Heart left ventricle (tissue), 16 donors: ENCODE measurements around the gene DNHD1. TPM values are rescaled to one million over a fixed set of nuclear protein-coding genes. Genes with fewer than 3 reads are reported as not detected.
A peak's percentile ranks its signal among the peaks of the same experiment; 100 is the strongest.

Experiments
- ATAC-seq, 4 donors: fragments of 200-7000 bp; cut with Tn5 transposase; one replicate each; pipeline ENCODE4 v1.9.1; 2020 to 2022; ENCODE audit warnings: moderate library complexity in 4 of 4, mild to moderate bottlenecking in 3 of 4, moderate number of reproducible peaks in 1 of 4
- DNase-seq, 5 donors: peaks; one replicate each; pipeline ENCODE4 v3.0.0-alpha.2; 2020
- H3K27ac ChIP-seq, 12 donors: fragments of 200-600 bp; sonication (generic) in 4 of 12; one replicate each; pipeline versions ENCODE4 v1.5.0 to v1.8.0; 2016 to 2022; ENCODE audit warnings: mild to moderate bottlenecking in 2 of 12
- H3K27me3 ChIP-seq, 9 donors: fragments of 200-600 bp; sonication (generic) in 2 of 9; one replicate each; pipeline versions ENCODE4 v1.5.1 to v1.8.0; 2016 to 2022; ENCODE audit warnings: mild to moderate bottlenecking in 3 of 9
- H3K36me3 ChIP-seq, 9 donors: fragments of 200-600 bp; sonication (generic) in 2 of 9; one replicate each; pipeline versions ENCODE4 v1.5.0 to v1.8.0; 2018 to 2022; ENCODE audit warnings: mild to moderate bottlenecking in 2 of 9
- H3K4me1 ChIP-seq, 12 donors: fragments of 200-600 bp; sonication (generic) in 4 of 12; one replicate each; pipeline versions ENCODE4 v1.5.0 to v1.8.0; 2016 to 2022; ENCODE audit warnings: mild to moderate bottlenecking in 3 of 12
- H3K4me3 ChIP-seq, 12 donors: fragments of 200-600 bp; sonication (generic) in 4 of 12; one replicate each; pipeline versions ENCODE4 v1.5.0 to v1.8.0; 2017 to 2022; ENCODE audit warnings: mild to moderate bottlenecking in 9 of 12, moderate library complexity in 4 of 12
- H3K9me3 ChIP-seq, 12 donors: fragments of 200-600 bp; sonication (generic) in 4 of 12; one replicate each; pipeline versions ENCODE4 v1.5.0 to v1.8.0; 2016 to 2022; ENCODE audit warnings: mild to moderate bottlenecking in 1 of 12
- CTCF ChIP-seq, 12 donors: fragments of 200-600 bp; sonication (generic) in 4 of 12; IDR thresholded peaks; one replicate each; pipeline versions ENCODE4 v1.5.0 to v1.8.0; 2018 to 2022; ENCODE audit warnings: antibody characterized with exemption in 12 of 12, mild to moderate bottlenecking in 5 of 12
- POLR2A ChIP-seq, 2 donors: fragments of 450-650 bp; IDR thresholded peaks; one replicate each; pipeline ENCODE4 v1.6.1; 2017; ENCODE audit warnings: antibody characterized with exemption in 2 of 2, mild to moderate bottlenecking in 2 of 2, moderate library complexity in 2 of 2
- WGBS, 4 donors: extraction: QIAGEN DNeasy Blood & Tissue Kit in 2 of 4; methylation state at CpG; one replicate each; pipeline versions ENCODE4 v1.1.5 to v1.1.7; 2013 to 2018; 5-methylcytosine and 5-hydroxymethylcytosine counted together
- intact Hi-C, 10 donors: fragments of 100-400 bp; cut with DNase I; formaldehyde crosslinking; loops; one replicate each; pipeline versions ENCODE4 v1.11.1 to v1.14.2; 2022
- polyA plus RNA-seq, 2 donors: library from polyadenylated mRNA; stranded (reverse); fragments of 200-250 nt; gene quantifications; one replicate each; pipeline ENCODE4 v1.2.3, GENCODE V29; 2013
- total RNA-seq, 9 donors: library from RNA; depleted of rRNA in 2 of 9; stranded (reverse); fragments of >200 nt in 2 of 9; fragmentation: NEBNext Ultra II Directional in 3 of 9; extraction: Animal tissue kit (Norgen Biotek cat#: 25700) in 3 of 9; gene quantifications; one replicate each; pipeline versions ENCODE4 v1.1.0 to v1.2.4, GENCODE V29; 2016 to 2023
- donor health status: ischemic (EF 13 %, LVEDD 7.1; RV severe dilation, severe dysfunction).
- donor health status: healthy with polysubstance abuse.
- donor health status: DM: no; HTN: yes; CAD: no.
- donor health status: DM: no; HTN: no; CAD: no.
- donor health status: ischemic (EF 25% LVEDD 6.9; RV normal size, moderate dysfunction).
- donor health status: ischemic (EF 25% LVEDD 5.7; RV mildly dilated, moderate dysfunction).
- donor health status: healthy.
- donor health status: DM: yes; HTN: yes; CAD: no.
- donor health status: ischemic (EF 35%, LVEDD 5.7; RV mildly dilated, moderate dysfunction).
- donor health status: nonischemic (EF 11% LVEDD 7.7; RV severe dilation, severe dysfunction).
- donor health status: DM: yes; HTN: yes; CAD: no.
- donor health status: PGD.
- donor health status: ischemic (EF 29% LVEDD 5.4; RV normal size, mild dysfunction).
- donor health status: nonischemic (EF 23%, LVEDD 6.1; RV moderate dilation, normal function).

Gene DNHD1
- total and polyA plus RNA-seq, 11 donors = 2.2 to 9.4 (median 5.4) TPM

- intact Hi-C loops = loop anchor here in 1 of 10 donors (2.0 kb wide), 1 partner anchor 76 kb away; the partner anchor contains the start of gene MRPL17
- H3K4me3 ChIP-seq = peak overlapping the region in 9 of 12 donors; percentile 42 to 96 (median 90)
Measured at GRCh38 chr11:6607190-6607795, 110.2 kb downstream of the DNHD1 start.

GRCh38 chr11:6608011-6608410, 110.9 kb downstream of the DNHD1 start:
- 82 to 93% (median 90%) methylated on average over 9 of the region's 9 CpGs for WGBS, 4 donors
- no peaks in the 10 kb centered on the region for H3K9me3 ChIP-seq
- no peak for TF ChIP-seq CTCF (IDR thresholded peaks at IDR 0.05)
- TF ChIP-seq POLR2A (IDR thresholded peaks at IDR 0.05) = no peak
- ATAC-seq (no peak), DNase-seq (peak in 1 of 5 donors; percentile 7)
- peaks cover 15 to 77% (median 54%) of the 10 kb centered on the region in 12 donors for H3K4me1 ChIP-seq
- intact Hi-C loops = no loop called here
- H3K27me3 ChIP-seq = no peaks in the 10 kb centered on the region
- peak overlapping the region in 11 of 12 donors; percentile 83 to 99 (median 98) for H3K27ac ChIP-seq
- peaks cover 0 to 51% (median 42%) of the 10 kb centered on the region in 9 donors for H3K36me3 ChIP-seq
- H3K4me3 ChIP-seq = peak overlapping the region in 1 of 12 donors; percentile 82

More at GRCh38 chr11:6607190-6607795, 110.2 kb downstream of the DNHD1 start:
- ATAC-seq (no peak), DNase-seq (no peak)
- TF ChIP-seq CTCF (IDR thresholded peaks at IDR 0.05) = no peak
- TF ChIP-seq POLR2A (IDR thresholded peaks at IDR 0.05) = no peak
- no peaks in the 10 kb centered on the region for H3K9me3 ChIP-seq
- H3K4me1 ChIP-seq = peaks cover 16 to 76% (median 53%) of the 10 kb centered on the region in 12 donors
- H3K36me3 ChIP-seq = peaks cover 0 to 51% (median 42%) of the 10 kb centered on the region in 9 donors
- H3K27ac ChIP-seq = peak overlapping the region; percentile 83 to 99 (median 98)
- H3K27me3 ChIP-seq = no peaks in the 10 kb centered on the region

GRCh38 chr11:6608726-6609501, 111.8 kb downstream of the DNHD1 start:
- TF ChIP-seq CTCF (IDR thresholded peaks at IDR 0.05) (no peak), POLR2A (IDR thresholded peaks at IDR 0.05) (no peak)
- ATAC-seq (no peak), DNase-seq (peak in 1 of 5 donors; percentile 7)
- Histone ChIP-seq H3K4me3 (no peak overlapping the region), H3K27me3 (no peaks in the 10 kb centered on the region), H3K36me3 (peaks cover 0 to 54% (median 44%) of the 10 kb centered on the region in 9 donors), H3K9me3 (no peaks in the 10 kb centered on the region), H3K27ac (peak overlapping the region in 8 of 12 donors; percentile 2 to 99 (median 98)), H3K4me1 (peaks cover 15 to 86% (median 57%) of the 10 kb centered on the region in 12 donors)
- 83 to 91% (median 85%) methylated on average over 14 of the region's 14 CpGs for WGBS, 4 donors
- intact Hi-C loops = no loop called here

GRCh38 chr11:6609502-6610015, 112.5 kb downstream of the DNHD1 start:
- Histone ChIP-seq H3K4me1 (peaks cover 15 to 90% (median 57%) of the 10 kb centered on the region in 12 donors), H3K9me3 (no peaks in the 10 kb centered on the region), H3K27ac (peak overlapping the region in 6 of 12 donors; percentile 9 to 99 (median 56)), H3K4me3 (no peak overlapping the region), H3K27me3 (no peaks in the 10 kb centered on the region), H3K36me3 (peaks cover 0 to 61% (median 49%) of the 10 kb centered on the region in 9 donors)
- intact Hi-C loops = loop anchor here in 5 of 10 donors (5.0 kb wide), 3 partner anchors 48 to 132 kb away; partner anchors contain the start of genes MRPL17 (in 3 of the 5) and DCHS1 (in 1 of the 5)
- DNase-seq (peak in 1 of 5 donors; percentile 8), ATAC-seq (no peak)
- TF ChIP-seq POLR2A (IDR thresholded peaks at IDR 0.05) (no peak), CTCF (IDR thresholded peaks at IDR 0.05) (no peak)
- 69 to 74% (median 71%) methylated on average over 8 of the region's 8 CpGs for WGBS, 4 donors
